MM.1S (cell line): ENCODE data around the gene MRPL2.

ENCODE experiments used
- DNase-seq: peaks from one replicate; pipeline ENCODE4 v3.0.0-alpha.2; 2015
- H2AFZ ChIP-seq: fragments of 300-600 bp; sonication (generic); 2 replicates; pipeline ENCODE4 v1.6.0; 2016; ENCODE audit warnings: antibody characterized with exemption, low read length
- H3F3A ChIP-seq: fragments of 300-600 bp; sonication (generic); 2 replicates; pipeline ENCODE4 v1.6.1; 2016; ENCODE audit warnings: mild to moderate bottlenecking, antibody characterized with exemption, low read length, moderate library complexity, mixed read lengths; ENCODE audit not compliant: insufficient read depth
- H3K27ac ChIP-seq: fragments of 300-600 bp; sonication (generic); 2 replicates; pipeline ENCODE4 v1.5.1; 2016; ENCODE audit warnings: mild to moderate bottlenecking, low read length
- H3K27me3 ChIP-seq: fragments of 300-600 bp; sonication (generic); replicated peaks from 2 replicates; pipeline ENCODE4 v1.6.0; 2016; ENCODE audit warnings: low read length; ENCODE audit not compliant: insufficient read depth
- H3K36me3 ChIP-seq: fragments of 300-600 bp; sonication (generic); replicated peaks from 2 replicates; pipeline ENCODE4 v1.6.1; 2016; ENCODE audit warnings: mild to moderate bottlenecking, low read length, mixed read lengths; ENCODE audit not compliant: insufficient read depth
- H3K4me1 ChIP-seq: fragments of 300-600 bp; sonication (generic); 2 replicates; pipeline ENCODE4 v1.6.1; 2016; ENCODE audit warnings: low read length, mixed read lengths
- H3K4me2 ChIP-seq: fragments of 300-600 bp; sonication (generic); 2 replicates; pipeline ENCODE4 v1.6.0; 2016; ENCODE audit warnings: low read depth, low read length
- H3K4me3 ChIP-seq: fragments of 300-600 bp; sonication (generic); 2 replicates; pipeline ENCODE4 v1.5.1; 2016; ENCODE audit warnings: low read length, mixed read lengths
- H3K79me2 ChIP-seq: fragments of 300-600 bp; sonication (generic); 2 replicates; pipeline ENCODE4 v1.6.1; 2016; ENCODE audit warnings: mixed run types, low read length, mixed read lengths
- H3K9ac ChIP-seq: fragments of 300-600 bp; sonication (generic); 2 replicates; pipeline ENCODE4 v1.6.1; 2016; ENCODE audit warnings: low read length, mixed read lengths
- H3K9me2 ChIP-seq: fragments of 300-600 bp; sonication (generic); replicated peaks from 2 replicates; pipeline ENCODE4 v1.6.1; 2016; ENCODE audit warnings: mild to moderate bottlenecking, low read length, mixed read lengths; ENCODE audit not compliant: insufficient read depth
- H3K9me3 ChIP-seq: fragments of 300-600 bp; sonication (generic); replicated peaks from 2 replicates; pipeline ENCODE4 v1.6.1; 2016; ENCODE audit warnings: mild to moderate bottlenecking, low read length, mixed read lengths; ENCODE audit not compliant: insufficient read depth
- H4K20me1 ChIP-seq: fragments of 300-600 bp; sonication (generic); 2 replicates; pipeline ENCODE4 v1.6.1; 2016; ENCODE audit warnings: mild to moderate bottlenecking, low read length, moderate library complexity, mixed read lengths; ENCODE audit not compliant: insufficient read depth
- EZH2 ChIP-seq: fragments of 300-600 bp; sonication (generic); optimal IDR thresholded peaks from 2 replicates; pipeline ENCODE3; 2017; ENCODE audit warnings: low read depth, mild to moderate bottlenecking, antibody characterized with exemption, low read length, mixed read lengths
- EZH2phosphoT487 ChIP-seq: fragments of 300-600 bp; sonication (generic); IDR thresholded peaks from 2 replicates; pipeline ENCODE4 v1.6.1; 2018; ENCODE audit warnings: antibody characterized with exemption, low read length
- TF ChIP-seq, protein P1 (sequence below): fragments of 300-600 bp; sonication (generic); IDR thresholded peaks from 2 replicates; pipeline ENCODE4 v1.5.1; 2016; ENCODE audit warnings: antibody characterized with exemption, low read length, mixed read lengths

Gene MRPL2

DNA sequence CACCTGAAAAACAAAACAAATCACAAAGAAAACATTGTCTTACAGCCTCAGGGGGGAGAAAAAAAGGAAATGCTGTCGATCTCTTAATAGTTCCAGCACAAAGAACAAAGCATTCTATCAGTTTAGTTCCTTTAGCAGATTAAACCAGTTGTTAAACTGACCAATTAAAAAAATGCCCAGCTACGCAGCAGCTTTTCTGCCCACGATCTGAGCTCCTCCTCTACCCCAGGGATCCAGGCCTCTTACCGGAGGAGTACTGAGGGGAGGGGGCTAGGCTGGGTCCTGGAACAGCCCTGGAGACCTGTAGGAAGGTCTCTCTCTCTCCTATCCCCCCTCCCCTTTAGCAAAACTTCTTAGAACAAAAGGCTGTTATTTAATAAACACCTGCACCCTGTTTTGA lies 30.2 kb upstream of the MRPL2 start:
- H3K4me2 ChIP-seq = no peak overlapping the region
- no peaks in the 10 kb centered on the region for H3K36me3 ChIP-seq
- no peaks in the 10 kb centered on the region for H3K9me2 ChIP-seq
- H3K9ac ChIP-seq = no peak overlapping the region
- H3K27ac ChIP-seq = no peak overlapping the region
- no peaks in the 10 kb centered on the region for H3K27me3 ChIP-seq
- H4K20me1 ChIP-seq = no peaks in the 10 kb centered on the region
- TF ChIP-seq, protein P1, sequence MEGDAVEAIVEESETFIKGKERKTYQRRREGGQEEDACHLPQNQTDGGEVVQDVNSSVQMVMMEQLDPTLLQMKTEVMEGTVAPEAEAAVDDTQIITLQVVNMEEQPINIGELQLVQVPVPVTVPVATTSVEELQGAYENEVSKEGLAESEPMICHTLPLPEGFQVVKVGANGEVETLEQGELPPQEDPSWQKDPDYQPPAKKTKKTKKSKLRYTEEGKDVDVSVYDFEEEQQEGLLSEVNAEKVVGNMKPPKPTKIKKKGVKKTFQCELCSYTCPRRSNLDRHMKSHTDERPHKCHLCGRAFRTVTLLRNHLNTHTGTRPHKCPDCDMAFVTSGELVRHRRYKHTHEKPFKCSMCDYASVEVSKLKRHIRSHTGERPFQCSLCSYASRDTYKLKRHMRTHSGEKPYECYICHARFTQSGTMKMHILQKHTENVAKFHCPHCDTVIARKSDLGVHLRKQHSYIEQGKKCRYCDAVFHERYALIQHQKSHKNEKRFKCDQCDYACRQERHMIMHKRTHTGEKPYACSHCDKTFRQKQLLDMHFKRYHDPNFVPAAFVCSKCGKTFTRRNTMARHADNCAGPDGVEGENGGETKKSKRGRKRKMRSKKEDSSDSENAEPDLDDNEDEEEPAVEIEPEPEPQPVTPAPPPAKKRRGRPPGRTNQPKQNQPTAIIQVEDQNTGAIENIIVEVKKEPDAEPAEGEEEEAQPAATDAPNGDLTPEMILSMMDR = no peak
- TF ChIP-seq EZH2phosphoT487 (no peak), EZH2 (no peak)
- H3K4me1 ChIP-seq = no peaks in the 10 kb centered on the region
- no peak overlapping the region for H2AFZ ChIP-seq
- no peaks in the 10 kb centered on the region for H3F3A ChIP-seq
- H3K4me3 ChIP-seq = no peak overlapping the region
- no peak for DNase-seq
- H3K9me3 ChIP-seq = no peaks in the 10 kb centered on the region
- H3K79me2 ChIP-seq = no peaks in the 10 kb centered on the region

DNA sequence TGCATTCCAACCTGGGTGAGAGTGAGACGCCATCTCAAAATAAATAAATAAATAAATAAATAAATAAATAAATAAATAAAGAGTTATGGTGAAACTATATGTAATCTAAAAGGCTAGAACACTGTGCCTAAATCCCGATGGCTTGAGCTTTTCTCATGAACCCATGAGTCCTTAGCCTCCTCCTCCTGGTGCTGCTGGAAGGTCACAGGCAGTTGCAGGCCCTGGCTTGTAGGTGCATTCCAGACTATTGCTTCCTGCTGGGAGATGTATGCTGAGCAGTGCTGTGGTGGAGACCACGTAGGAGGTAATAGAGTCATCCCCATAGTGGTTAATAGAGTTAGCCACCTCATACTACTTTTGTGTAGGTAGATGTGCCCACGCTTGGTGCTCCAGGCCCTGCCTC lies 29.4 kb upstream of the MRPL2 start:
- no peak for DNase-seq
- H2AFZ ChIP-seq = no peak overlapping the region
- TF ChIP-seq, protein P1 = no peak
- no peak for TF ChIP-seq EZH2
- no peak for TF ChIP-seq EZH2phosphoT487
- no peaks in the 10 kb centered on the region for H3K9me2 ChIP-seq
- no peaks in the 10 kb centered on the region for H3K4me1 ChIP-seq
- no peak overlapping the region for H3K9ac ChIP-seq
- H4K20me1 ChIP-seq = no peaks in the 10 kb centered on the region
- H3K4me3 ChIP-seq = no peak overlapping the region
- no peaks in the 10 kb centered on the region for H3F3A ChIP-seq
- H3K27me3 ChIP-seq = no peaks in the 10 kb centered on the region
- no peak overlapping the region for H3K4me2 ChIP-seq
- H3K9me3 ChIP-seq = no peaks in the 10 kb centered on the region
- H3K79me2 ChIP-seq = no peaks in the 10 kb centered on the region
- no peak overlapping the region for H3K27ac ChIP-seq
- no peaks in the 10 kb centered on the region for H3K36me3 ChIP-seq

DNA sequence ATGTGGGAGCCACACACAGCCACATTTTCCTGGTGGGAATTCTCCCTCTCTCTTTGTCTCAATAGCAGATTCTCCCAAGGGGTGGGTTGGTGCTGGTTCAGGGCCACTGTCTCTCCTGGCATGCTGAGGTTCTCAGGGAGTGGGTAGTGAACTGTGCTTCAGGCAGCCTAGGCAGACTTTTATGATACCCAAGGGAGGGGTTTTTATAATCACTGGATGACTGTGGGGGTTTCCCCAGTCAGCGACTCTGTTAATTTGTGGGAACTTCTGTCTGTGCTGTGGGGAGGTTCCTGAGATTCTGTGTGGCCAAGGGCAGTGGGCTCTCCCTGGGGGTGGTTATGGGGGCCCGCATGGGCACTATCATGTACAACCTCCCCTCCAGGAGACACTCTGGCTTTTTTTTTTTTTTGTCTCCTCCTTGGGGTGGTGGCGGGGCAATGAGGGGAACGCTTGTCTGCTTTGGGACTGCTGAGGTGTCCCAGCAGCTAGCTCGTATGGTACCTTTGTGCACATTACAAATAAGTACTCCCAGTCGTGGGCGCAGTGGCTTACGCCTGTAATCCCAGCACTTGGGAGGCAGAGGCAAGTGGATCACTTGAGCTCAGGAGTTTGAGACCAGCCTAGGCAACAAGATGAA lies 26.9 kb upstream of the MRPL2 start:
- H3K79me2 ChIP-seq = no peaks in the 10 kb centered on the region
- H3K4me1 ChIP-seq = no peaks in the 10 kb centered on the region
- H3K27me3 ChIP-seq = no peaks in the 10 kb centered on the region
- H3K36me3 ChIP-seq = no peaks in the 10 kb centered on the region
- H3F3A ChIP-seq = no peaks in the 10 kb centered on the region
- H3K4me3 ChIP-seq = no peak overlapping the region
- DNase-seq = no peak
- TF ChIP-seq, protein P1 = no peak
- TF ChIP-seq EZH2 (no peak), EZH2phosphoT487 (no peak)
- H3K9me3 ChIP-seq = no peaks in the 10 kb centered on the region
- H3K9me2 ChIP-seq = no peaks in the 10 kb centered on the region
- no peak overlapping the region for H2AFZ ChIP-seq
- H3K27ac ChIP-seq = no peak overlapping the region
- H4K20me1 ChIP-seq = no peaks in the 10 kb centered on the region
- H3K4me2 ChIP-seq = no peak overlapping the region
- no peak overlapping the region for H3K9ac ChIP-seq
